IMR-90 (cell line): ENCODE measurements around the gene CYP39A1. TPM values are rescaled to one million over a fixed set of nuclear protein-coding genes. Genes with fewer than 3 reads are reported as not detected.

ENCODE experiments used
- ATAC-seq: fragments of 200-7000 bp; cut with Tn5 transposase; 2 replicates; pipeline ENCODE4 v1.9.1; 2020; ENCODE audit warnings: low read depth, mild to moderate bottlenecking, moderate library complexity
- BruUV-seq: library from RNA; stranded (reverse); fragments of 400-500 nt; replicated peaks from 2 replicates; lab custom pipeline; 2021; lab: Mats Ljungman, UMichigan
- CTCF ChIA-PET: fragments of 300-600 bp; formaldehyde crosslinking; extraction: SDS; loops from one replicate; lab custom pipeline; 2021; ENCODE audit warnings: antibody characterized with exemption; lab: Yijun Ruan, JAX
- POLR2A ChIA-PET: fragments of 300-600 bp; sonication (Branson Sonifier 250); formaldehyde crosslinking; loops from one replicate; lab custom pipeline; 2022; ENCODE audit warnings: antibody characterized with exemption; ENCODE audit not compliant: unreplicated experiment; lab: Charles Lee
- DNase-seq: peaks from one replicate; pipeline ENCODE4 v3.0.0; 2013
- H2AFZ ChIP-seq: replicated peaks from 2 replicates; pipeline ENCODE3; 2013; ENCODE audit warnings: low read length, mild to moderate bottlenecking; ENCODE audit not compliant: poor library complexity
- H2AK5ac ChIP-seq: 2 replicates; pipeline ENCODE4 v1.6.1; 2013; ENCODE audit warnings: low read depth, low read length, inconsistent platforms
- H2AK9ac ChIP-seq: replicated peaks from 2 replicates; pipeline ENCODE3; 2013; ENCODE audit warnings: mild to moderate bottlenecking, low read depth, low read length, moderate library complexity; ENCODE audit not compliant: poor library complexity
- H2BK120ac ChIP-seq: 2 replicates; pipeline ENCODE4 v1.6.1; 2013; ENCODE audit warnings: low read depth, low read length, inconsistent platforms
- H2BK15ac ChIP-seq: 3 replicates; pipeline ENCODE4 v1.6.1; 2013; ENCODE audit warnings: low read depth, low read length, inconsistent platforms
- H2BK20ac ChIP-seq: 2 replicates; pipeline ENCODE4 v1.6.1; 2013; ENCODE audit warnings: low read depth, mild to moderate bottlenecking, inconsistent platforms, low read length, moderate library complexity
- H2BK5ac ChIP-seq: 2 replicates; pipeline ENCODE4 v1.6.1; 2013; ENCODE audit warnings: mild to moderate bottlenecking, low read depth, low read length, inconsistent platforms; ENCODE audit not compliant: poor library complexity, severe bottlenecking
- H3K14ac ChIP-seq: replicated peaks from 2 replicates; pipeline ENCODE4 v1.6.1; 2013; ENCODE audit warnings: low read depth, low read length, inconsistent platforms
- H3K18ac ChIP-seq: 2 replicates; pipeline ENCODE4 v1.6.1; 2013; ENCODE audit warnings: low read depth, low read length, control low read depth
- H3K23ac ChIP-seq: 2 replicates; pipeline ENCODE4 v1.6.1; 2013; ENCODE audit warnings: low read depth, low read length, inconsistent platforms
- H3K27ac ChIP-seq: 2 replicates; pipeline ENCODE4 v1.5.1; 2013; ENCODE audit warnings: mild to moderate bottlenecking, control low read depth, low read length; ENCODE audit not compliant: insufficient read depth
- H3K27me3 ChIP-seq: 2 replicates; pipeline ENCODE4 v1.6.1; 2013; ENCODE audit warnings: low read length; ENCODE audit not compliant: control insufficient read depth, insufficient read depth
- H3K36me3 ChIP-seq: 2 replicates; pipeline ENCODE4 v1.6.1; 2013; ENCODE audit warnings: low read length, mixed read lengths; ENCODE audit not compliant: control insufficient read depth, insufficient read depth
- H3K4ac ChIP-seq: 2 replicates; pipeline ENCODE4 v1.6.1; 2013; ENCODE audit warnings: low read depth, low read length, inconsistent platforms
- H3K4me1 ChIP-seq: 2 replicates; pipeline ENCODE4 v1.6.1; 2013; ENCODE audit warnings: low read length, mixed read lengths; ENCODE audit not compliant: control insufficient read depth, insufficient read depth
- H3K4me2 ChIP-seq: 2 replicates; pipeline ENCODE4 v1.6.1; 2013; ENCODE audit warnings: low read depth, mild to moderate bottlenecking, control low read depth, low read length, moderate library complexity
- H3K4me3 ChIP-seq: 2 replicates; pipeline ENCODE4 v1.5.1; 2013; ENCODE audit warnings: low read depth, mild to moderate bottlenecking, control low read depth, low read length, moderate library complexity; ENCODE audit not compliant: insufficient read depth
- H3K56ac ChIP-seq: 2 replicates; pipeline ENCODE4 v1.6.1; 2013; ENCODE audit warnings: low read length, inconsistent platforms; ENCODE audit not compliant: insufficient read depth; ENCODE audit errors: extremely low read depth
- H3K79me1 ChIP-seq, 2 experiments: 2 replicates each; pipeline ENCODE4 v1.6.1; 2013; ENCODE audit warnings: low read length in 2 of 2, inconsistent platforms in 1 of 2, low read depth in 1 of 2
- H3K9ac ChIP-seq: 2 replicates; pipeline ENCODE4 v1.6.1; 2013; ENCODE audit warnings: low read depth, low read length, control low read depth
- H3K9me1 ChIP-seq: 2 replicates; pipeline ENCODE4 v1.6.1; 2013; ENCODE audit warnings: low read length, inconsistent platforms; ENCODE audit not compliant: insufficient read depth
- H3K9me3 ChIP-seq: 2 replicates; pipeline ENCODE4 v1.6.1; 2013; ENCODE audit warnings: low read length; ENCODE audit not compliant: control insufficient read depth, insufficient read depth
- H4K20me1 ChIP-seq: 2 replicates; pipeline ENCODE4 v1.6.1; 2013; ENCODE audit warnings: low read length, inconsistent platforms; ENCODE audit not compliant: insufficient read depth
- H4K5ac ChIP-seq: 2 replicates; pipeline ENCODE4 v1.6.1; 2013; ENCODE audit warnings: mild to moderate bottlenecking, low read depth, low read length, control low read depth
- H4K8ac ChIP-seq, 2 experiments: 2 replicates each; pipeline ENCODE4 v1.6.1; 2013; ENCODE audit warnings: low read depth in 2 of 2, low read length in 2 of 2, control low read depth in 1 of 2, inconsistent platforms in 1 of 2
- H4K91ac ChIP-seq: 2 replicates; pipeline ENCODE4 v1.6.1; 2013; ENCODE audit warnings: low read depth, low read length, inconsistent platforms; ENCODE audit not compliant: insufficient read depth
- BHLHE40 ChIP-seq: fragments of 150-350 bp; IDR thresholded peaks from 2 replicates; pipeline ENCODE4 v1.6.1; 2016; ENCODE audit warnings: mild to moderate bottlenecking, low read depth, low read length
- CEBPB ChIP-seq: IDR thresholded peaks from 2 replicates; pipeline ENCODE4 v1.6.1; 2012; ENCODE audit warnings: low read depth, low read length, improper control_type of control experiment
- CHD1 ChIP-seq: IDR thresholded peaks from 2 replicates; pipeline ENCODE4 v1.6.1; 2012; ENCODE audit warnings: low read depth, low read length, improper control_type of control experiment
- CTCF ChIP-seq: conservative IDR thresholded peaks from 2 replicates; pipeline ENCODE4 v1.5.1; 2012; ENCODE audit warnings: mild to moderate bottlenecking, low read depth, low read length, improper control_type of control experiment
- FOS ChIP-seq: fragments of 150-350 bp; IDR thresholded peaks from 2 replicates; pipeline ENCODE4 v1.6.1; 2016; ENCODE audit warnings: low read depth, low read length
- MAFK ChIP-seq: IDR thresholded peaks from 2 replicates; pipeline ENCODE4 v1.6.1; 2012; ENCODE audit warnings: low read depth, low read length, improper control_type of control experiment
- MAZ ChIP-seq: IDR thresholded peaks from 2 replicates; pipeline ENCODE4 v1.6.1; 2012; ENCODE audit warnings: low read depth, mild to moderate bottlenecking, low read length, improper control_type of control experiment, moderate library complexity, borderline replicate concordance
- NFE2L2 ChIP-seq: fragments of 150-350 bp; IDR thresholded peaks from 2 replicates; pipeline ENCODE4 v1.6.1; 2016; ENCODE audit warnings: low read depth, mild to moderate bottlenecking, low read length
- RAD21 ChIP-seq: IDR thresholded peaks from 2 replicates; pipeline ENCODE4 v1.6.1; 2012; ENCODE audit warnings: low read length, improper control_type of control experiment
- RCOR1 ChIP-seq: IDR thresholded peaks from 2 replicates; pipeline ENCODE4 v1.6.1; 2012; ENCODE audit warnings: mild to moderate bottlenecking, low read length, improper control_type of control experiment; ENCODE audit not compliant: insufficient replicate concordance
- RFX5 ChIP-seq: IDR thresholded peaks from 2 replicates; pipeline ENCODE4 v1.8.0; 2012; ENCODE audit warnings: low read depth, mild to moderate bottlenecking, low read length, moderate library complexity
- SMC3 ChIP-seq: fragments of 150-350 bp; IDR thresholded peaks from 2 replicates; pipeline ENCODE4 v1.6.1; 2016; ENCODE audit warnings: low read depth, mild to moderate bottlenecking, antibody characterized with exemption, low read length, moderate library complexity
- USF2 ChIP-seq: fragments of 150-350 bp; IDR thresholded peaks from 2 replicates; pipeline ENCODE4 v1.6.1; 2017; ENCODE audit warnings: mild to moderate bottlenecking, antibody characterized with exemption, low read length, low read depth
- WGBS, 2 experiments: methylation state at CpG; one replicate each; pipeline versions ENCODE4 v1.1.5 to v1.1.7; 2013; ENCODE audit warnings: missing lambda C conversion rate in 2 of 2; ENCODE audit not compliant: insufficient read length in 1 of 2; ENCODE audit errors: extremely low coverage in 2 of 2; 5-methylcytosine and 5-hydroxymethylcytosine counted together
- dilution Hi-C: fragments of 300-500 bp; cut with HindIII; formaldehyde crosslinking; loops from one replicate; pipeline ENCODE4 v1.14.3; 2018; ENCODE audit warnings: low sequenced_read_pairs; ENCODE audit not compliant: unreplicated experiment
- in situ Hi-C: fragments of 300-500 bp; cut with MboI; formaldehyde crosslinking; loops from 3 replicates; pipeline ENCODE4 v1.14.3; 2019; ENCODE audit warnings: low sequenced_read_pairs, inconsistent platforms, mixed read lengths
- intact Hi-C: fragments of 100-400 bp; cut with micrococcal nuclease; formaldehyde crosslinking; loops from 2 replicates; pipeline ENCODE4 v1.10.0; 2022
- polyA plus RNA-seq, 3 experiments: library from polyadenylated mRNA; depleted of rRNA; stranded (reverse); fragments of >200 nt; gene quantifications; 2 replicates each; pipeline ENCODE4 v1.2.3, GENCODE V29; 2012; ENCODE audit warnings: low replicate concordance in 1 of 3
- total RNA-seq: library from RNA; depleted of rRNA; stranded (reverse); fragments of >200 nt; gene quantifications from 2 replicates; pipeline ENCODE4 v1.2.3, GENCODE V29; 2012
- TF ChIP-seq, protein P1 (sequence below): fragments of 150-350 bp; IDR thresholded peaks from 2 replicates; pipeline ENCODE4 v1.6.1; 2016; ENCODE audit warnings: low read depth, mild to moderate bottlenecking, low read length, moderate library complexity, borderline replicate concordance

The CYP39A1 gene
- total and polyA plus RNA-seq, 2 of the 4 experiments (the other 2 are of a cell fraction): 0.03 TPM; not detected in 1

DNA sequence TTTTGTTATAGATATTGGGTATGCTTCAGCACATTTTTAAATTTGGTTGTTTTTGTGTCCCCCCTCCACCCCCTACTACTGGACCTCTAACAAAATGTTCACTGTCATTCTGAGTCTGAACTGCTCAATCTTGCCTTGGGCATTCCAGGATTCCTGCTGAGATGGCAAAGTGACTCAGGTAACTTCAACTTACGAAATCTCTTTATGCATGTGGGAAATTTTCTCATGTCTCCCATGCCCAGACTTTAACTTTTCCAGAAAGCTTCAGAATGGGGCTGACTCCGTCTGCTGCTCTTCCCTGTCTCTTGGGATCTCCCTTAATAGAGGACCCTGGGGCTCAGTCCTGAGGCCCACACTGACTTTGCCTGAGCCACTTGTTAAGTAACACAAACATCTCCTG is 14.0 kb downstream of the CYP39A1 start:
- Histone ChIP-seq H2AK9ac (no peak overlapping the region), H2AK5ac (no peak overlapping the region), H2BK5ac (no peak overlapping the region), H3K4me2 (no peak overlapping the region), H2BK15ac (no peak overlapping the region), H4K20me1 (no peaks in the 10 kb centered on the region), H3K27me3 (no peaks in the 10 kb centered on the region), H3K4ac (no peak overlapping the region), H4K8ac (no peak overlapping the region), H3K4me3 (no peak overlapping the region), H3K4me1 (peaks cover 2% of the 10 kb centered on the region; the same call in 1 of the 2 replicates), H3K23ac (no peak overlapping the region), H2AFZ (no peak overlapping the region), H3K36me3 (no peaks in the 10 kb centered on the region), H2BK120ac (no peak overlapping the region), H3K9me1 (no peaks in the 10 kb centered on the region), H3K18ac (no peak overlapping the region), H4K91ac (no peak overlapping the region), H3K27ac (no peak overlapping the region), H3K9ac (no peak overlapping the region), H3K9me3 (no peaks in the 10 kb centered on the region), H3K56ac (no peak overlapping the region), H3K79me1 (no peaks in the 10 kb centered on the region), H2BK20ac (no peak overlapping the region), H4K5ac (no peak overlapping the region), H3K14ac (no peak overlapping the region)
- ChIA-PET POLR2A (no interaction called here), CTCF (no interaction called here)
- ATAC-seq: no peak
- in situ Hi-C loops: no loop called here
- dilution Hi-C loops: no loop called here
- no TSS peak for BruUV-seq
- intact Hi-C loops: no loop called here
- no peak for DNase-seq
- no CpG with 5 or more reads among the region's 2 CpGs for WGBS, 2 experiments
- TF ChIP-seq BHLHE40: no peak
- no peak for TF ChIP-seq SMC3
- no peak for TF ChIP-seq RCOR1
- TF ChIP-seq MAFK: no peak
- TF ChIP-seq, protein P1, sequence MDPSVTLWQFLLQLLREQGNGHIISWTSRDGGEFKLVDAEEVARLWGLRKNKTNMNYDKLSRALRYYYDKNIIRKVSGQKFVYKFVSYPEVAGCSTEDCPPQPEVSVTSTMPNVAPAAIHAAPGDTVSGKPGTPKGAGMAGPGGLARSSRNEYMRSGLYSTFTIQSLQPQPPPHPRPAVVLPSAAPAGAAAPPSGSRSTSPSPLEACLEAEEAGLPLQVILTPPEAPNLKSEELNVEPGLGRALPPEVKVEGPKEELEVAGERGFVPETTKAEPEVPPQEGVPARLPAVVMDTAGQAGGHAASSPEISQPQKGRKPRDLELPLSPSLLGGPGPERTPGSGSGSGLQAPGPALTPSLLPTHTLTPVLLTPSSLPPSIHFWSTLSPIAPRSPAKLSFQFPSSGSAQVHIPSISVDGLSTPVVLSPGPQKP: no peak
- no peak for TF ChIP-seq RFX5
- TF ChIP-seq FOS: no peak
- no peak for TF ChIP-seq CEBPB
- TF ChIP-seq RAD21: no peak
- no peak for TF ChIP-seq NFE2L2
- no peak for TF ChIP-seq CTCF
- no peak for TF ChIP-seq MAZ
- TF ChIP-seq CHD1: no peak
- TF ChIP-seq USF2: no peak
